T-helper 2 cell treated with Interferon-gamma antibody and Interleukin-4, amounts not matched to agents 100 ng/mL and 5 ng/mL, for 36 hours (primary cell): ENCODE results near the gene SAMD11. TPM values are rescaled to one million over a fixed set of nuclear protein-coding genes. Genes with fewer than 3 reads are reported as not detected.
"Not testable (repeated sequence)": the region's sequence is repeated elsewhere in the genome, so short reads cannot be mapped to it uniquely, and the experiment has no call there.

Source experiments
- intact Hi-C: fragments of 100-400 bp; cut with micrococcal nuclease; formaldehyde crosslinking; loops from one replicate; pipeline ENCODE4 v1.15.1; 2023
- total RNA-seq: library from RNA; stranded (reverse); gene quantifications from 2 replicates; pipeline ENCODE4 v1.2.3, GENCODE V29; 2022

Gene SAMD11
- total RNA-seq, 1 donor from 2014 or later: not detected

- intact Hi-C loops: no loop called here
Observed at GRCh38 chr1:944341-945325, 20.9 kb downstream of the SAMD11 start.

- intact Hi-C loops: no loop called here
Observed at GRCh38 chr1:945688-946556, 22.2 kb downstream of the SAMD11 start.

DNA sequence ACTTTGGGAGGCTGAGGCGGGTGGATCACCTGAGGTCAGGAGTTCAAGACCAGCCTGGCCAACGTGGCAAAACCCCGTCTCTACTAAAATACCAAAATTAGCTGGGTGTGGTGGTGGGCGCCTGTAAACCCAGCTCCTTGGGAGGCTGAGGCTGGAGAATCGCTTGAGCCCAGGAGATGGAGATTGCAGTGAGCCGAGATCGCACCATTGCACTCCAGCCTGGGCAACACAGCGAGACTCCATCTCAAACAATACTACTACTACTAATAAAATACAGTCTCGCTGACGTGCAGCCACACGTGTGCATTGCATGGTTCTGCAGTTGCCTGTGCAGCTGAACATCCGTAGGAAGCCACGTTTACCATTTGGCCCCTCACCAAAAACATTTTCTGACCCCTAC is 23.1 kb downstream of the SAMD11 start:
- intact Hi-C loops: not testable (repeated sequence)

- intact Hi-C loops: no loop called here
Observed at GRCh38 chr1:947958-948357, 24.2 kb downstream of the SAMD11 start.

DNA sequence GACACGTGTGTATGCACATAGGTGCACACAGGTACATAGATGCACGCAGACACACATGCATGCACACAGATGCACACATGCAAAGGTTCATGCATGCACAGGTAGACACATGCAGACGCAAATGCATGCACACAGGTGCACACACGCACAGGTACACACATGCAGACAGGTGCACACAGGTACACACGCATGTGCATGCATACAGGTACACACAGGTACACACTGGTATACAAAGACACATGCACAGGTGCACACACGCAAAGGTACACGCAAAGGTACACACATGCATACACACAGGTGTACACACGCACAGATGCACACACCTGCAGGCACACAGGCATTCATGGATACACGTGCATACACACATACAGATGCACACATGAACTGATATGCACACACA is 26.5 kb downstream of the SAMD11 start:
- intact Hi-C loops: no loop called here

DNA sequence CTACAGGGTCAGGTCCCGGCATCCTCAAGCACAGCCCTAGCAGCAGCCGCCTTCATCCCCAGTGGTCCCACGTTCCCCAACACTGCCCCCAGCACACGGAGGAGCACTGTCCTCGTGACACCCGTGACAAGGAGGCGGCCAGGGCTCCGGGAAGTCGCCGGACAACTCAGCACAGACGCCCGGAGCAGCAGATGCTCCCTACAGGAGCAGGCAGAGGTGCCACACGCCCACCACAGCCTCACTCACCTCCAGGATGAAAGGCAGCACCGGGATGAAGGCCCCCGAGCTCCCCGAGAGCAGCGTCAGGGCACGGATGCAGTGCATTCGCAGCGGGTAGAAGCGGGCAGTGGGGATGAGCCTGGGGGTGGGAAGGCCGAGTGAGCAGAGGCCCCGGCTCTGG is 27.2 kb downstream of the SAMD11 start:
- intact Hi-C loops: no loop called here

DNA sequence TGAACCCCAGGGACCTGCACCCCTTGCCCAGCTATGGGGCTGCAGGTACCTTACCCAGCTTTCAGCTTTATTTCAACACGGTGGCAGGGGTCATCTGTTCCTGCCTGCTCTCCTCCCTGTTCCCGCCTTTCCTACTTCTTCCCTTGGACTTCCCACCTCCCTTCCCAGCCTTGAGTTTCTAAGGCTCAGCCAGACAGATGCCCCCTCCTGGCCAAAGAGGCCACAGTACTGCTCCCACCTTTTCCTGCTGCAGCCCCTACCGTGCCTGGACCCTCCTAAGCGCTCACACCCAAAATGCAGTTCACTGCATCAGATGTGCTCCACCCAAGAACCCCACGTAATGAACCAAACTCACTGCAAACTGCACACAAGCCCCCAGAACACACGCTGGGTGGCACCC is 27.6 kb downstream of the SAMD11 start:
- intact Hi-C loops: no loop called here

DNA sequence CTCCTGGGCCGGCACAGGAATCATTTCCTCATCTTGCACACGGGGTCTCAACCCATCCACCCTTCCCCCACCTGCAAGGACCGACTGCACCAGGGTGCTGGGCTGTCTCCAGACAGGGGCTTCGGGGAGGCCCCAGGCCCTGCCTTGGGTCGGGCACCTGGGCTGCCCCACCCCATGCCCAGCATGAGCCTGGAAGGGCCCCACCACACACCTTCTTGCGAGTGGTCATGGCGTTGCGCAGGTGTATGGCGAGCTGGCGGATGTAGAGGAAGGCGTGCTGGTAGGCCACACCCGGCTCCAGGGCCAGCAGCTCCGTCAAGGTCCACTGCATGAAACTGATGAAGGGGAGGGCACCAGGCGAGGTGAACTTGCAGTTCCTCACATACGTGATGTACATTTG is 28.5 kb downstream of the SAMD11 start:
- intact Hi-C loops: no loop called here

DNA sequence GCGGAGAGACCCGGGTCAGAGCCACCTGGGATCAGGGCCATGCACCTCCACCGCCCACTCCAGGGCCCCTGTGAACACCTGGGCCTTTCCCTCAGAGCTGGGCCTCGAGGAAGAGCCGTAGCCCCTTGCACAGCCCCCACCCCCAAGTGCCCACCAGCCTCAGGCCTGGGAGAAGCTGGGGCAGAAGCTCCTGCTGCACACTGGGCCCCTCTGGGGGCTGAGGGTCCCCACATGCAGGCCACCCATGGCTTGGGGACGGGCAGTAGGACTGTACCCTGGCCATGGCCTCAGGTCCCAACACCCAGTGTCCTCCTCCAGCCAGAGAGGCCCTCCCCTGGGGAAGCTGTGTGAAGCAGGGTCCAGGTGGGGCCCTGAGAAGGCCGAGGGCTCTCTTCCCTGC is 28.9 kb downstream of the SAMD11 start:
- intact Hi-C loops: no loop called here

DNA sequence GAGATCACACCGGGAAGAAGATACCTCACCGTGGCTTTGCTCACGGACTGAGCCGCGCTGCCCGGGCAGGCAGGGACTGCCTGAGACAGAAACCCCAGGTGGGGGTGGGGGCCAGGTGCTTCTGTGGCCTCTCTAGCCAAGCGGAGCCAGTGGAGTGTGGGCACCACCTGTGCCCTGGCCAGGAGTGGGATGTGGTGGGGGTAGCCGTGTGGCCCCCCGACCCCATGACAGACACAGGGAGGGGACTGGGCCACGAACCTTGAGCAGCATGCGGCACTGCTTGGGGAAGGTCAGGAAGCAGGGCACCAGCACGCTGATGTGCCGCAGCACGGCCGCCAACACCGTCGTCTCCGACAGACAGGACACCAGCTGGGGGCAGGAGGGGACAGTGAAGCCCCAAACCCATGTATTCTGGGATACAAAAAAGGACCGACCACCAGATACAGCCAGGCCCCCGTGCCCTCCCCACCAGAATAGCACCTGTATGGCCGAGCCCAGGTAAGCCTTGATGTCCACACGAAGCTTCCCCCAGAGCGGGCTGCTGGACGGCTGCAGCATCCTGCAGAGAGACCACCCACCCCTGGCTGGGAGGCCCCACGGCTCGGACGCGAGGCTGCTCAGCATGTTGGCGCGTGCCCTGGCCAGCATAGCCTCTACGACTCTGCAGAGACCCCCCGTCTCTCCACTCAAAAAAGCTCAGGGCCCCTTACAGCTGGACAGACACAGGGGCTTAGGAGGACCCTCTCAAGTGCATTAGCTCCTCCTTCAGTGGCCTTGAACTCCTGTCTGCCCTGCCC is 30.0 kb downstream of the SAMD11 start:
- intact Hi-C loops: no loop called here

- intact Hi-C loops: no loop called here
Observed at GRCh38 chr1:954927-955326, 31.2 kb downstream of the SAMD11 start.

DNA sequence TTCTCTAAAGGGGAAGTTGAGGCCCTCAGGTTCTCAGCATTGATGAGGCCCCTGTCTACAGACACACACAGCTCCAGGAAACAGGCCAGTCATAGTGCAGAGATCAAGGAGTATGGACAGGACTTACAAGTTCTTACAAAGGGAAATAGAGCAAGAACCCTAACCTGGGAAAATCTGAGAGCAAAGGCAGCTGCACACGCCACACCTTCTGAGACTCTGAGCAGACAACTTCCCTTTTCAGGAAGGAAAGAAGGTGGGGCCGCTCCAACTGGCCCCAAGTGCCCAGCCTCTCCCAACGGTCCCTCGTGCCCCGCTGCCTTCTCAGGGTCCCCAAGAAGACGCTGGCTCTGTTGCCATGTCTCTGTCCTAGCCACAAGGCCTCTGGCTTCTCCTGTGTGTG is 31.8 kb downstream of the SAMD11 start:
- intact Hi-C loops: no loop called here

GRCh38 chr1:956636-957035 is 32.9 kb downstream of the SAMD11 start:
- intact Hi-C loops: no loop called here

GRCh38 chr1:958823-959730 is 35.4 kb downstream of the SAMD11 start, which contains the start of gene NOC2L:
NOC2L (minus strand) TSS chr1:959256; CDS start chr1:959240, 16 bp downstream.
- intact Hi-C loops: no loop called here

DNA sequence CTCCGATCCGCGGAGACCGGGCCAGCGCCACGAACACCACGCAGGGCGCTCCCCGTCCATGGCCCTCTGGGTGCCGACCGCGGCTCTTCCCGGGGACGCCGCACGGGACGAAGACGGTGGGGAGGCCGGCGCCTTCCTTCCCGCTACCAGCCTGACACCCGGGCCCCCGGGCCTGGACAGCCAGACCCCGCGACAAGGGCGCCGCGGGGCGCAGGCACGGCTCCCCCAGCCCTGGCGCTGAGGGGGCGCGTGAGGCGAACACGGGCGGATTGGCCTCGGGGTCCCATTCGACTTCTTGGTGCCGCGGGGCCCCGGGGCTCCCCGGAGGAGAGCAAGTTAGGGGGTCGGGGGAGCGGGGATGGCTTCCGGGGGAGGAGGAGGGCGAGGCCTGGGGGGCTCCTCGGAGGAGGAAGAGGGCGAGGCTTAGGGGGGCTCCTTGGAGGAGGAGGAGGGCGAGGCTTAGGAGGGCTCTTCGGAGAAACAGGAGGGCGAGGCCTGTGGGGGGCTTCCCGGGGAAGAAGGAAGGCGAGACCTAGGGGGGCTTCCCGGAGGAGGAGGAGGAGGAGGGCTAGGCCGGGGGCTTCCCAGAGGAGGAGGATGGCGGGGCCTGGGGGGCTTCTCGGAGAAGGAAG is 36.1 kb downstream of the SAMD11 start:
- intact Hi-C loops: no loop called here

DNA sequence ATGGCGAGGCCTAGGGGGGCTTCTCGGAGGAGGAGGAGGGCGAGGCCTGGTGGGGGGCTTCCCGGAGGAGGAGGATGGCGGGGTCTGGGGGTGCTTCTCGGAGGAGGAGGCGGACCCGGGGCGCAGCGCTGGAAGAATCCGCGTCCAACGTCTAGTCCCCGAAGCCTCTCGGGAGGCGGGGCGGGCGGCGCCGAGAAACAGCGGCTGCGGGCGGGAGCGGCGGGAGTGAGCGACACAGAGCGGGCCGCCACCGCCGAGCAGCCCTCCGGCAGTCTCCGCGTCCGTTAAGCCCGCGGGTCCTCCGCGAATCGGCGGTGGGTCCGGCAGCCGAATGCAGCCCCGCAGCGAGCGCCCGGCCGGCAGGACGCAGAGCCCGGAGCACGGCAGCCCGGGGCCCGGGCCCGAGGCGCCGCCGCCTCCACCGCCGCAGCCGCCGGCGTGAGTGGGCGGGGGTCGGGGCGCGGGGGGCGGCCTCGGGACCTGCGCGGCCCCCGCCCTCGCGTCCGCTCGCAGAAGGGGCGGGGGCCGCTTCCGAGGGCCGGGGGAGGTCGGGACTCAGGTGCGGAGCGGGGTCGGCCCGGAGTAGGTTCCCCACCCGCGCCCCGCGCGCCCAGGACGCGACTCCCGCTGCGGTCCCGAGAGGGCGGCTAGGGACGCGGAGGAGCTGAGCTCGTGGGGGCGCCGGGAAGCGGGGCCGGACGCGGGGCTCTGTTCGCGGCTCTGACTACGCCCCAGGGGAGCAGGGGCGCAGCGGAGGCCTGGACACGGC is 36.8 kb downstream of the SAMD11 start, which contains the start of gene KLHL17:
KLHL17 (plus strand) TSS at position 222 of the 769 bp plus-strand sequence; CDS start at position 332, 110 bp downstream.
- intact Hi-C loops: no loop called here

DNA sequence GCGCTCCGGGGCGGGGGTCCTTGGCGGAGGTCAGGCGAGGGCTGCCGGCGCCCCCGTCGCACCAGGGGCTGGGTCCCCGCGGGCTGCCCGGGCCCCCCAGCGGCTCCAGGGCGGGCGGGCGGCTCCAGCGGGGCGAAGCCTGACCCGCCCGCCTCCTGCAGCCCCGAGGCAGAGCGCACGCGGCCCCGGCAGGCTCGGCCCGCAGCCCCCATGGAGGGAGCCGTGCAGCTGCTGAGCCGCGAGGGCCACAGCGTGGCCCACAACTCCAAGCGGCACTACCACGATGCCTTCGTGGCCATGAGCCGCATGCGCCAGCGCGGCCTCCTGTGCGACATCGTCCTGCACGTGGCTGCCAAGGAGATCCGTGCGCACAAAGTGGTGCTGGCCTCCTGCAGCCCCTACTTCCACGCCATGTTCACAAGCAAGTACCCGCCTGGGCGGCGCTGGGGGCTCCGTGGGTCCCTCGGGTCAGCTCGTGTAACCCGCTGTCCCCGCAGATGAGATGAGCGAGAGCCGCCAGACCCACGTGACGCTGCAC is 37.5 kb downstream of the SAMD11 start:
- intact Hi-C loops: no loop called here
